GM21423 (cell line): Measurements from ENCODE around the gene ATG14.
"Not testable (repeated sequence)": the region's sequence is repeated elsewhere in the genome, so short reads cannot be mapped to it uniquely, and the experiment has no call there.

Experiments
- ATAC-seq: cut with Tn5 transposase; IDR thresholded peaks from one replicate; pipeline ENCODE4 v1.9.1; 2021; ENCODE audit warnings: mild to moderate bottlenecking, moderate library complexity; ENCODE audit not compliant: unreplicated experiment

ATG14 gene

GRCh38 chr14:55388160-55388559, 23.5 kb downstream of the ATG14 start:
- ATAC-seq, result no peak

DNA sequence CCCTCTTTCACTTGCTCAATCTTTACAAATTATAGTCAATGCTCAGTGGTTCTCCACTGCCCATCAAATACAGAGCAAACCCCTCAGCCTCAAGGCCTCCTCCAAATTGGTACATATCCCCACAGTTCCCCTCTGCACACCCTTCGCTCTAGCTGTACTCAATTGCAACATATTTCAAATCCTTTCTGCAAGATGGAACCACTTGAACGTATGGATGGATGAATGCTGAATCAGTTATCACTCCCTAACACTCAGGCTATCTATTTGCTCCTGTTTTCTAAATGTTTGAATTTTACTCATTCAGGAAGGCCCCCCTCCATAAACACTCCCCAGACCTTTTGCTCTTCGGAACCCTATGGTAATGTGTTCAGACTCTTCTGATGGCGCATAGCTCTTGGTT, 24.5 kb downstream of the ATG14 start:
- ATAC-seq, result no peak

DNA sequence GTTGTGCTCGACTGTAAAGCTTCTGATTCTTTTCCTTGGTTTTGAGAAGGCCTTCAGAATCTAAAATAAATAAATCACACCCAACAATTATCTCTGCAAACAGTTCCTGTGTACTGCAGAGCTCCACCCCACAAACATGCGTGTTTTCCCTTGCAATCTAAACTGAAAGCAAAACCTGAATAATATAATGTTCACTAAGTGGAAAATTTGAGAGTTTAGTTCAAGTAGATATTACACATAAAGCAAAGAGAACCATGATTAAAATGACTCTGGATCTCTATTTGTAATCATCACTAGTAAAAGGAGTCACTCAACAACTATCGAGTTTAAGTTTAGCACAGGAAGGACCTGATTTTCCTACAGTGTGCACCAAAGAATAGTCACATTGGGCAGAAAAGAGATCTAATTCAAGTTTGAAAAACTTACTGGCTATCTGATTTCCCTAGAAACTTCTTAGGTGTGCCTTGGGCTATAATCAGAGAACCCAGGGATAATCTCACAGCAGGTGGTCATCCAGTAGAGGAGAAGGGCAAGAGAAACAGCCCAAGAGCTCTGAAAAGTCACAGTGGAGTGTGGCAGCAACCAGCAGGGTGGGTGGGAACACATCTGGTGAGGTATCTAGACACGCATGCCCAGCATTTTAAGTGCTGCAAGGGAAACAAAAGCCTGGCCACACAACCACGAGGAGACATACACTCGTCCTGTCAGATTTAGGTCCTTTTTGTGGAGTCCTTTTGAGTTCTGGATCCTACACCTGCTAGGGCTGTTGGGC, 25.4 kb downstream of the ATG14 start:
- ATAC-seq, result no peak

DNA sequence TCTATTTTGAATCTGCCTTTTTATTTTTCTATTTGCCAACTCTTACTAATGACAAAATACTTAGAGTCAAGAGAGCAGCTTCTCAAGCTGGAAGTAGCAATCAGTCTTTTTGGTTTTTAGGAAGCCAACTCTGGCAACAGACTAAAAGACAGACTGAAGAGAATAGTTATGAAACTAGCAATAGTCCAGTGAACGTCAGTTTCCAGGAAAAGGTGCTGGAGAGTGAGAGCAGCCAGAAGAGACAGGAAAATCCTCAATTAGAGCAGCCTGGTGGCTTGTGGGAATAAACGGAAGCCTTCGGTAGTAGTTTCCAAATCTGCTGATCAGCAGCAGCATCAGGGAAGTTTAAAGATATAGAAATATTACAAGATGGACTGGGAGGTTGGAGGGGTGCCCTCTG, 27.1 kb downstream of the ATG14 start:
- ATAC-seq, result no peak

DNA sequence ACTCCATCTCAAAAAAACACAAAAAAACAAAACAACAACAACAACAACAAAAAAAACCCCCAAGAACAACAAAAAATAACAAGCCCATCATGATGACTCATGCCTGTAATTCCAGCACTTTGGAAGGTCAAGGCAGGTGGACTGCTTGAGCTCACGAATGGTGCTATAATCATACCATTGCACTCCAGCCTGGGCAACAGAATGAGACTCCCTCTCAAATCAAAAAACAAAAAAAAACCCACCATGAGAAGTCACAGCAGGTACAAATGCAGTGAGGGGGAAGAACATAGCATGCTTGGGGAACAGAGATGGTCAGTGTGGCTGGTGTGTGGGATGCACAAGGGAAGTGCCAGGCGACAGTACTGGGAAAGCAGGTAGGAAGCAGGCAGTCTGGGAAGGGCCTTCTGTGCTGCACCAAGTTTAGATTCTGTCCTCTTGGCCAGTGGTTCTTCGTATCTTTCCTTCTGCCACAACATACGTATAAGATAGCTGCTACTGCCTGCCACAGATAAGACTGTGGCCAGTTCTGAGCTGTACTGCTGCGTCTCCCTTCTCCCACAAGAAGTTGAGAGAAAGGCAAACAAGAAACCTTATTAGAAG, 28.0 kb downstream of the ATG14 start:
- no peak for ATAC-seq

DNA sequence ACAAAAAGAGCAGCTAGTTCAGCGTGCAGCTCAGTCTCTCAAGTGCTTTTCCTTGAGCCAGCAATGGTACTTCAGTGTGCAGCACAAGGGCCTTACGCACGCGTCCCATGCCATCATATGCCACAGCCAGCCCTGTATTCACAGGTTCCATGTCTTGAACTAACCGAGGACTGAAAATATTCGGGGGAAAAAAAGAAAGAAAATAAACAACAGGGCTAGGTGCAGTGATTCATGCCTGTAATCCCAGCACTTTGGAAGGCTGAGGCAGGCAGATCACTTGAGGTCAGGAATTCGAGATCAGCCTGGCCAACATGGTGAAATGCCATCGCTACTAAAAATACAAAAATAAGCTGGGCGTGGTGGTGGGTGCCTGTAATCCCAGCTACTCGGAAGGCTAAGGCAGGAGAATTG, 28.6 kb downstream of the ATG14 start:
- not testable (repeated sequence) for ATAC-seq

- ATAC-seq, result no peak
These were observed 29.1 kb downstream of the ATG14 start for GRCh38 chr14:55382483-55382882.

DNA sequence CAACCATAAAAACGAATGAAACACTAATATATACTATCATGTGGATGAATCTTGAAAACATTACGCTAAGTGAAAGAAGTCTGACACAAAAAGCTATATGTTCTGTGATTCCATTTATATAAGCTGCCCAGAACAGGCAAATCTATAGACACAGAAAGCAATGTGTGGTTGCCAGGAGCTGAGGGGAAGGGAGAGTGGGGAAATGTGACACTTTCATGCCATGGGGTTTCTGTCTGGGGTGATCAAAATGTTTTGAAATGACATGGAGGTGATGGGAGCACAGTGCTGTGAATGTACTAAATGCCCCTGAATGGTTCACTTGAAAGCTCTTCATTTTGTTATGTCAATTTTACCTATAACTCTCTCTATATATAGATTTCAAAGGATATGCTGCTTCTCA, 30.1 kb downstream of the ATG14 start:
- no peak for ATAC-seq

- no peak for ATAC-seq
These were observed 30.6 kb downstream of the ATG14 start for GRCh38 chr14:55381040-55381439.

DNA sequence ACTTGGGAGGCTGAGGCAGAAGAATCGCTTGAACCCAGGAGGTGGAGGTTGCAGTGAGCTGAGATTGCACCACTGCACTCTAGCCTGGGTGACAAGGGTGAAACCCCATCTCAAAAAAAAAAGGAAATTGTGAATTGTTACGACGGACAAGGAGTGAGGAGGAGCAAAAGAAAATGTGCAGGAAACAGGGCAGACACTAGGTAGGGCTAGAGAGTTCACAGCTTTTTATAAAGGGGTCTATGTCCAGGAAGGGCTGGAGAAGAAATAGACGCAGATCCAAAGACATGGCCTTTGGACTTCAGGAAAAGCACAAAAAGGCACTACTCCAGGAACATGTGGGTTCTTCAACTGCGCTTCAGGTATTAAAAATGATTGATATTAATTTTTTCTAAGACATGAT, 34.4 kb downstream of the ATG14 start:
- ATAC-seq, result no peak

DNA sequence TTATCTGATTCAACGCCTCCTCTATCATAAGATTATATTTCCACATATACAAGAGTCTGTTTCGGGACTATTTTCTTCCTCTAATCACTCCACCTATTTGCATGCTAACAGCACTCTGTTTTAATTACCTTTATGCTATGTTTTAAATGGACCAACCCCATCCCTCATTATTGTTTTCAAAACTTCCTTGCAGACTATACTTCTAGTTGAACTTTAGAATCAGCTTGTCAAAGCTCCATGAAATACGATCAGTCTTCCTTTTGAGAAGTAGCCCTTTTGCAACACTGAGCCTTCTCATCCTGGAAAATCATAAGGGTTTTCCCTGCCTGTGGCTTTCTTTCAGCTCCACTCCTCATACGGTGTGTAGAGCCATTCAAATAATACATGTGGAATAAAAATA, 36.9 kb downstream of the ATG14 start:
- no peak for ATAC-seq

- ATAC-seq, result peak; percentile 59
These were observed 37.6 kb downstream of the ATG14 start for GRCh38 chr14:55373784-55374705.

DNA sequence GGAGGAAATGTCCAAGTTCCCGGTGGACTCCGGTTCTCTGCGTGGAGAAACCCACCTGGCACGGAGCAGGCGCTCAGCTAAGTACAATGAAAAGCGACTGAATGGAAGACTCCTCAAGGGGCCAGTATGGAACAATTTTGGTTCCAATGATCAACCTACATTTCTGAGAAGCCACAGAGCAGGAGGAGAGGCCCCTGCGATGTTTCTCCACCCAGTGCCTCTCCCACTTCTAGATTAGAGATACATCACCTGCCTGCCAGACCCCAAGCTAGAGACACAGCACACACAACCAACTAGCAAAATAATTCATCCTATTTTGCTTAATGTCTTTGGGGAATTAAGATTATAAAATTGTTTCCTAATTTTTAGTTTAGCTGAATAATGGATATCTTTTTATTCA, 38.8 kb downstream of the ATG14 start:
- no peak for ATAC-seq

GRCh38 chr14:55372423-55372822, 39.2 kb downstream of the ATG14 start:
- ATAC-seq, result no peak

DNA sequence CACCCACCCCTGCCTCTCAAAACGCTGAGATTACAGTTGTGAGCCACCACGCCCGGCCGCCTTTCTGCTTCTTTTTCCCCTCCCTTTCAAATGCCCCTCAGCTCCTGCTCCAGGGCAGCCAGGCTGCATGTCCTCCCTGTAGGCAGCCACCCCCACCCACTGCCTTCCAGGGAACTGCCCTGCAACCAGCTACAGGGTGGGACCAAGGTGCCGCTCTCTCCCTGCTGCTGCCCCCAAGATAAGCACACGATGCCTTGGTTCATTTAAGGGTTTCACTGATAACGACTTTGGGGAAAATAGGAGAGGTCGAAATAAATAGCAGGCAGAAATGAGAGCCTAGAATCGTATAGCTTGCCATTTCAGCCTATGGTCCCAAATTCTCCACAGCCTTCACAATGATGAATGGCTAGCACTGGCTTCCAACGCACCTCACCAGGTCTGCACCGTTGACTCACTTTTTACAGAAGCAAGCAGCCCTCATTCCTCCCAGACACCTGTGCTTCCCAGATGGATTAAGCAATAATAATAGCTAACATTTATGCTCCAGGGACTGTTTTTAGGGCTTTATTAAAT, 40.7 kb downstream of the ATG14 start:
- no peak for ATAC-seq

DNA sequence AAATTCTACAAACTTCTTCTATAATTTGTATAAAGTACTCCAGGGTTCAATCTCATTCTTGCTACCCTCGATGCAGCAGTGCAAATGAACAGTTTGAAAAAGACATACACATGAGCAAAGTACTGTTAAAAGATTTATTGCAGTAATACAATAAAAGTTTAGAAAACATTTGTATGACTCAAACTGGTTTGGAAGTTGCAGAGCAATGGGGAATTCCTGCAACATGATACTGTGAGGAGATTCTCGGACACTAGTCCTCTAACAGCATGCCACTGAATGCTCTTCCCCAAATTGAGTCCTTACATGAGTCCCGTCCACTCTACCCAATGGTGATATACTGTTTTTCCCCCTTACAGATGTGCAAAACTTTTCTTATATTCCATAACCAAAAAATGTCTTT, 45.4 kb downstream of the ATG14 start:
- ATAC-seq, result no peak

DNA sequence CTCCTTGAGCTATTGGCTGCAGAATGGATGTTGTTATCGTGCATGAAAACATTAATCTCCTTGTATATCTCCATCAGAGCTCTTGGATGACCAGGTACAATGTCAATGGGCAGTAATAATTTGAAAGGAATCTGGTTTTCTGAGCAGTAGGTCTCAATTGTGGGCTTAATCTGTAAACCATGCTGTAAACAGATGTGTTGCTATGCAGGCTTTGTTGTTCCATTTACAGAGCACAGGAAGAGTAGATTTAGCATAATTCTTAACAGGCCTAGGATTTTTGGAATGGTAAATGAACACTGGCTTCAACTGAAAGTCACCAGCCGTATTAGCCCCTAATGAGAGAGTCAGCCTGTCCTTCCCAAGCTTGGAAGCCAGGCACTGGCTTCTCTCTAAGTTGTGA, 50.4 kb downstream of the ATG14 start:
- ATAC-seq, result no peak

DNA sequence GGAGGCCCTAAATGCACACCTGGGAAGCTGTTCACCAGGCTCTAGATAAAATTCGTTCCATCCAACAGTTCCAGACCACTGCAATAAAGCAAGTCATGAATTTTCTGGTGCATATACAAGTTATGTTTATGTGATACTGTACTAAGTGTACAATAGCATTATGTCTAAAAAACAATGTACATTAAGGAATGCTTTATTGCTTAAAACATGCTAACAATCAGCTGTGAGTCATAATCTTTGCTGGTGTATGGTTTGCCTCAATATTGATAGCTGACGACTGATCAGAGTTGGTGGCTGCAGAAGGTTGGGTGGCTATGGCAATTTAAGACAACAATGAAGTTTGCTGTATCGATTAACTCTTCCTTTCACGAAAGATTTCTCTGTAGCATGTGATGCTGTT, 52.3 kb downstream of the ATG14 start:
- no peak for ATAC-seq

DNA sequence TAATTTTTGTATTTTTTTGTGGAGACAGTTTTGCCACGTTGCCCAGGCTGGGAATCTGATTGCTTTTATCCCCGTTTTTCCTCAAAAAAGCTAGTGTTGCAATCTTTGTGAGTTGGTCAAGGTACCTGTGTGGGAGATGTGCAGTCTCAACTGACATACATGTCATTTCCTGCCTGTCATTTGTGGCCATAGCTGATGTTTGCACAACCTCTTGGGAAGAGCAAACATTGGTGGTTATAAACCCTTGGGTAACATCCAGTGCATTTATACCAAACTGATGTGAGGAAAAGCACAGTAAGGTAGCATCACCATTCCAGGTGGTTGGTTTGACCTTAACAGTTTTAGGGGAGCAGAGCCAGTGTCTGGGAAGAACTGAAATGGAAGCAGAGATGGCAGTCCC, 54.7 kb downstream of the ATG14 start:
- ATAC-seq, result no peak

GRCh38 chr14:55355922-55356321, 55.7 kb downstream of the ATG14 start:
- no peak for ATAC-seq

GRCh38 chr14:55354500-55354899, 57.1 kb downstream of the ATG14 start:
- ATAC-seq, result no peak
